Left ventricle myocardium superior (tissue), 1 donor: Measurements from ENCODE around the gene GALM. TPM values are rescaled to one million over a fixed set of nuclear protein-coding genes. Genes with fewer than 3 reads are reported as not detected.
"Not testable (repeated sequence)": the region's sequence is repeated elsewhere in the genome, so short reads cannot be mapped to it uniquely, and the experiment has no call there.

Source experiments
- ATAC-seq: fragments of 200-7000 bp; cut with Tn5 transposase; one replicate; pipeline ENCODE4 v1.9.1; 2020; ENCODE audit warnings: mild to moderate bottlenecking, moderate library complexity
- DNase-seq: peaks from one replicate; pipeline ENCODE4 v3.0.0-alpha.2; 2020
- intact Hi-C: fragments of 100-400 bp; cut with micrococcal nuclease; formaldehyde crosslinking; loops from one replicate; pipeline ENCODE4 v1.11.0; 2022
- total RNA-seq: library from RNA; stranded (reverse); fragmentation: NEBNext Ultra II Directional; extraction: Animal tissue kit (Norgen Biotek cat#: 25700); gene quantifications from one replicate; pipeline ENCODE4 v1.2.1, GENCODE V29; 2021
- donor health status: DM: no; HTN: yes; CAD: no; lungs with severe emphysema.

Gene GALM
- total RNA-seq, 1 donor from 2014 or later, result 16.9 TPM

GRCh38 chr2:38703336-38703735 is 37.4 kb downstream of the GALM start:
- DNase-seq, ATAC-seq, intact Hi-C loops: not testable (repeated sequence)

GRCh38 chr2:38704664-38705063 is 38.8 kb downstream of the GALM start:
- ATAC-seq (no peak), DNase-seq (no peak)
- intact Hi-C loops, result no loop called here

GRCh38 chr2:38706846-38707345 is 41.0 kb downstream of the GALM start:
- no peak for ATAC-seq
- DNase-seq, result no peak
- intact Hi-C loops, result no loop called here

DNA sequence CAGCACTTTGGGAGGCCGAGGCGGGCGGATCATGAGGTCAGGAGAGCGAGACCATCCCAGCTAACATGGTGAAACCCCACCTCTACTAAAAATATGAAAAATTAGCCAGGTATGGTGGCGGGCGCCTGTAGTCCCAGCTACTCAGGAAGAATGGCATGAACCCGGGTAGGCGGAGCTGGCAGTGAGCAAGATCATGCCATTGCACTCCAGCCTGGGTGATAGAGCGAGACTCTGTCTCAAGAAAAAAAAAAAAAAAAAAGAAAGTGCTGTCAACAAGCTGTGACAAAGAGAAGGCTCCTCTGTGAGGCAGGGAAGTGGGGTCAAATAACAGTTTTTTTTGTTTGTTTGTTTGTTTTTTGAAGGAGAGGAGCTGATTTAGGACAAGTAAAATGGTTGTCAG is 42.6 kb downstream of the GALM start:
- intact Hi-C loops, DNase-seq, ATAC-seq: not testable (repeated sequence)

- intact Hi-C loops, result no loop called here
- ATAC-seq, result no peak
- DNase-seq, result no peak
Measured at GRCh38 chr2:38708900-38709566, 43.1 kb downstream of the GALM start.

- ATAC-seq (no peak), DNase-seq (no peak)
- intact Hi-C loops, result no loop called here
Measured at GRCh38 chr2:38709567-38710194, 43.8 kb downstream of the GALM start.

GRCh38 chr2:38711558-38711957 is 45.6 kb downstream of the GALM start:
- intact Hi-C loops, result no loop called here
- no peak for DNase-seq
- no peak for ATAC-seq

- ATAC-seq, result no peak
- DNase-seq, result no peak
- intact Hi-C loops, result no loop called here
Measured at GRCh38 chr2:38712413-38712812, 46.5 kb downstream of the GALM start.

- intact Hi-C loops, result no loop called here
- no peak for DNase-seq
- ATAC-seq, result no peak
Measured at GRCh38 chr2:38712871-38713270, 47.0 kb downstream of the GALM start.

- intact Hi-C loops, result no loop called here
- ATAC-seq (no peak), DNase-seq (no peak)
Measured at GRCh38 chr2:38713338-38713737, 47.4 kb downstream of the GALM start.

GRCh38 chr2:38714941-38715340 is 49.0 kb downstream of the GALM start:
- intact Hi-C loops, ATAC-seq, DNase-seq: not testable (repeated sequence)

DNA sequence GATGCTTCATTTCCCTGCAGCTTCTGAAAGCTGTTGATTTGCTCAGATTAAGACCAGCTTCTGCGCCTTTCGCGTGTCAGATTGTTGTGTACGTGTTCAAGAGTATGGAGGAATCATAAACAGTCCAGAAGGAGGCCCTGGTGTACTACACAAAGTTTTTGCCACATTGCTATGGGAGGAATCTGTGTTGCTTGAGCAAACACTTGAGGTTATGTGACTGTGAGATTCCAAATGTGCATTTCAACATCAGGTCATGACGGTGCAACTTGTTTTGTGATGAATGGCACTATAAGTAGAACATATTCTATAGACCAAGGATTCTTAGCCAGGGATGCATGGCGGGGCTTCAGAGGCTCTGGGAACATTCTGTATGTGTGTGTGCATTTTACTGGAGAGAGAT is 50.3 kb downstream of the GALM start:
- intact Hi-C loops, result no loop called here
- ATAC-seq (no peak), DNase-seq (no peak)

DNA sequence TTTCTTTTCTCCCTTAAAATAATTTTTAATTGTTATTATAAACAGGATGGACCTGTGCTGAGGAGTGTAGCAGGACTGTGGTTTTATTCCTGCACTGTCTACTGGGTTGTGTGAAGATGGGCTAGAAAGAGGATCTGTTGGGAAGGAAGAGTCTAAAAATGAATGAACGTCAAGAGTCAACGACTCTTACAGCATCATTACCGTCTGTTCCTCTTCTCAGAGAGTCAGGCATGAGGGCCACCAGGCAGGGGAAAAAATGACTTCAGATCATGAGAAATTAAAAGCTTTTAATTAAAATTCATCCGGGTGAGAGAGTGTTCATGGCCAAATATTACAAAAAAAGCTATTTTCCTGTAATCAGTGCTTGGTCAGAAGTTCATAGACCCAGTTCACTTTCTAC is 52.7 kb downstream of the GALM start:
- DNase-seq, result no peak
- intact Hi-C loops, result no loop called here
- ATAC-seq, result no peak

GRCh38 chr2:38719706-38720105 is 53.8 kb downstream of the GALM start:
- DNase-seq, result no peak
- no peak for ATAC-seq
- intact Hi-C loops, result loop anchor here (10.0 kb wide), 1 partner anchor 115 kb away; the partner anchor contains the start of gene HNRNPLL

DNA sequence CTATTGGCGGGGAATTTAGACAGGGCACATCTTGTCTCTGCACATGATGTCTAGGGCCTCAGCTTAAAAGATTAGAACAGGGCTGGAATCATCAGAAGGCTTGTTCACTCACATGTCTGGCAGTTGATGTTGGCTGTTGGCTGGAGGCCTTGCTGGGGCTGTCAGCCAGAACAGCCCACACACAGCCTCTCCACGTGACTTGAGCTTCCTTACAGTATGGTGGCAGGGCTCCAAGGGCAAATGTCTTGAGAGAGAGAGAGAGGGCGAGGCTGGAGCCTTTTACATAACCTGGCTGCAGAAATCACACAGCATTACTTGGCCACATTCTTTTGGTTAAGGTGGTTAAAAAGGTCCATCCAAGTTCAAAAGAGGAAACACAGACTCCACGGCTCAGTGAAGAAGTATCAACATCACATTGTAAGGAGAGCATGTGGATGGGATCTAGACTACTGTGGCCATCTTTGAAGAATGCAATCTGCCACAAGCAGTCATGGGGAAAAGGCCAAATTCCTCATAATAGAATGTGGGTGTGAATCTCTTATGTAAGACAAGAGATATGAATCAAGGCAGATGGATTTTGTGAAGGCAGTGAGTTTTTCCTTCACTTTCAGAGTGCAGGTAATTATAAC is 54.8 kb downstream of the GALM start:
- peak; percentile 89 for ATAC-seq
- intact Hi-C loops, result loop anchor here (10.0 kb wide), 1 partner anchor 116 kb away; the partner anchor contains the start of gene HNRNPLL
- DNase-seq, result peak; percentile 87

DNA sequence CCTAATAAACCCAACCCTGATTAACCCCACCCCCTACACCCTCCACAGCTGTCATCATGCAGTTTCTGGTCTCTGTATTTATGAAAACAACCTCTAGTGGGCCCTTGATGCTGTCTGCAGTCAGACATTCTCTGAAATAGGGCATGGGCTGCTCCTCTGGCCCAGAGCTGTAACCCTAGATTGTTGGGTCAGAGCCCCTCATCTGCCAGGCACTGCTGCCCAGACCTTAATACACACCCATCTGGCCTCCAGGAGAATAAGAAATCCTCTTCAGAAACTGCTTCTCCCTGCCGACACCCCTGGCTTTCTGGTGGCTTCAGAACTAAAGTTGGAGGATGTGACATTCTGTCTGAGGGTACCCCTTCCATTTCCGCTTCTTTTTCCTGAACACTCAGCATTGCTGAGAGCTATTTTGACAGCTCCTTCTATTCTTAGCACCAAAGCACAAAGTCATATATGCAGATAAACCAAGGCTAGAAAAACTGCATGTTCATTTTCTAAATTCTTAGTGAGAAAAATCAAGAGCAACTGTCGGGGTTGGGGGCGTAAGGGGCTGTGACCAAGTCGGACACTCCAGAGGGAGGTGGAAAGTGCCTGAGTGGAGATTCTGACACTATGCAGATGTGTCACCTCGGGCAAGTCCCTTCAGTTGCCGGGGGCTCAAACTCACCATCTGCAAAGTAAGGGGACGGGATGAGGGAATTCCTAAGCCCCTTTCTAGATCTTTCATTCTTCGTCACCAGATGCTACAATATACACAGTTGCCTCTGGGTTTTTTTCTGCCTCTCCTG is 56.6 kb downstream of the GALM start:
- DNase-seq (no peak), ATAC-seq (peak; percentile 38)
- intact Hi-C loops, result loop anchor here (10.0 kb wide), 1 partner anchor 118 kb away; the partner anchor contains the start of gene HNRNPLL

DNA sequence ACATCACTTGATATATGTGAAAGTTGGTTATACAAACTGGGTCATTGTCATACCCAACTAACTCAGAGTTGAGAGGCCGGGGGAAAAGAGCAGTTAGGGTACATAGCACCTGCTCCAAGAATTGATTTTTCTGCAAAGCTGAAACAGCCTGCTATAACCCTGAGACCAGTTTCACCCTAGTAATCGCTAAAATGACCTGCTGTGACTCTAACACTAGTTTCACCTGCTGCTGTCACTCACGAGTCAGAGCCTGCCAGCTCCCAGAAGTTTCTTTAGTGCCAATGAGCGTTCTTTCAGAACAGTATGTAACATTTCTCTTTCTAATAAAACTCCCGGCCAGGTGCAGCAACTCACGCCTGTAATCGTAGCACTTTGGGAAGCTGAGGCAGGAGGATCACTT is 57.3 kb downstream of the GALM start:
- intact Hi-C loops, result loop anchor here (10.0 kb wide), 1 partner anchor 118 kb away; the partner anchor contains the start of gene HNRNPLL
- peak; percentile 61 for ATAC-seq
- peak; percentile 38 for DNase-seq

DNA sequence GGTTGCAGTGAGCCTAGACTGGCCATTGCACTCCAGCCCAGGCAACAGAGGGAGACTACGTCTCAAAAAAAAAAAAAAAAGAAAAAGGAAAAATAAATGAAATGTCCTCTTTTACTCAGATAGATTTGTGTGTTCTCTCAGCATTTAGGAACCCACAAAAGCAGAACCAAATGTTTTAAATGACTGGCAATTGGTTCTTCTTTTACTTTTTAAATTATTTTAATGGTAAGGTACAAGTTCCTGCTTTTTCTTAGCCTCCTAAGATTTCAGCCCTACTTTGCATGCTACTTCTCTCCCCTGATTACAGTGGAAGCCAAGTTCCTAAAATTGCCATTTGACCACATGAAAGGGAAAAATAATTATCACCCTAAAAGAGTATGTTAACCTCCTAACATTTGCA is 61.7 kb downstream of the GALM start:
- intact Hi-C loops, result loop anchor here (5.0 to 10.0 kb wide), 2 partner anchors 123 to 145 kb away; partner anchors contain the start of gene HNRNPLL
- ATAC-seq (no peak), DNase-seq (no peak)

GRCh38 chr2:38728694-38729093 is 62.8 kb downstream of the GALM start:
- intact Hi-C loops, result loop anchor here (5.0 to 10.0 kb wide), 2 partner anchors 124 to 146 kb away; partner anchors contain the start of gene HNRNPLL
- ATAC-seq (no peak), DNase-seq (no peak)
